ENCODE results near the gene SLC19A1. TPM values are rescaled to one million over a fixed set of nuclear protein-coding genes. Genes with fewer than 3 reads are reported as not detected.

SLC19A1 gene
- total RNA-seq, 2 donors from 2014 or later = 18.2 to 18.9 TPM

GRCh38 chr21:45513741-45514310 is 28.4 kb downstream of the SLC19A1 start:
- DNase-seq (peak in 1 of 2 donors; percentile 23), ATAC-seq (peak; percentile 27)
- intact Hi-C loops (cut with DNase I, micrococcal nuclease) = no loop called here

- ATAC-seq = peak; percentile 72
- intact Hi-C loops (cut with DNase I, micrococcal nuclease) = no loop called here
- DNase-seq = peak; percentile 39 to 60
These were observed 29.1 kb downstream of the SLC19A1 start for GRCh38 chr21:45513003-45513717.

- intact Hi-C loops (cut with DNase I, micrococcal nuclease) = no loop called here
- DNase-seq (peak in 1 of 2 donors; percentile 11), ATAC-seq (no peak)
These were observed 29.6 kb downstream of the SLC19A1 start for GRCh38 chr21:45512626-45513002.

GRCh38 chr21:45511661-45512431 is 30.4 kb downstream of the SLC19A1 start:
- intact Hi-C loops (cut with DNase I, micrococcal nuclease) = no loop called here
- ATAC-seq (no peak), DNase-seq (peak in 1 of 2 donors; percentile 17)

GRCh38 chr21:45511007-45511406 is 31.2 kb downstream of the SLC19A1 start:
- ATAC-seq (no peak), DNase-seq (peak in 1 of 2 donors; percentile 20)
- intact Hi-C loops (cut with DNase I, micrococcal nuclease) = no loop called here

GRCh38 chr21:45510466-45510955 is 31.7 kb downstream of the SLC19A1 start:
- no peak for DNase-seq
- intact Hi-C loops (cut with DNase I, micrococcal nuclease) = no loop called here
- ATAC-seq = no peak

GRCh38 chr21:45509566-45510465 is 32.4 kb downstream of the SLC19A1 start:
- peak in 1 of 2 donors; percentile 18 for DNase-seq
- ATAC-seq = no peak
- intact Hi-C loops (cut with DNase I, micrococcal nuclease) = no loop called here

- peak in 1 of 2 donors; percentile 16 for DNase-seq
- no peak for ATAC-seq
- intact Hi-C loops (cut with DNase I, micrococcal nuclease) = no loop called here
These were observed 33.4 kb downstream of the SLC19A1 start for GRCh38 chr21:45508607-45509565.

- no peak for ATAC-seq
- DNase-seq = no peak
- intact Hi-C loops (cut with DNase I, micrococcal nuclease) = no loop called here
These were observed 34.2 kb downstream of the SLC19A1 start for GRCh38 chr21:45507888-45508508.

GRCh38 chr21:45507523-45507875 is 34.7 kb downstream of the SLC19A1 start:
- DNase-seq = no peak
- intact Hi-C loops (cut with DNase I, micrococcal nuclease) = no loop called here
- ATAC-seq = no peak

GRCh38 chr21:45506836-45507522 is 35.3 kb downstream of the SLC19A1 start:
- ATAC-seq (peak; percentile 30), DNase-seq (peak in 1 of 2 donors; percentile 22)
- intact Hi-C loops (cut with DNase I, micrococcal nuclease) = no loop called here

GRCh38 chr21:45506241-45506817 is 35.9 kb downstream of the SLC19A1 start:
- intact Hi-C loops (cut with DNase I, micrococcal nuclease) = no loop called here
- ATAC-seq = peak; percentile 24
- DNase-seq = no peak

GRCh38 chr21:45505416-45506021 is 36.7 kb downstream of the SLC19A1 start:
- ATAC-seq = peak; percentile 51
- DNase-seq = peak in 1 of 2 donors; percentile 51

GRCh38 chr21:45504516-45505415 is 37.5 kb downstream of the SLC19A1 start:
- DNase-seq (no peak), ATAC-seq (no peak)
- intact Hi-C loops (cut with DNase I, micrococcal nuclease) = no loop called here

More at GRCh38 chr21:45505416-45506021, 36.7 kb downstream of the SLC19A1 start:
- intact Hi-C loops (cut with DNase I, micrococcal nuclease) = no loop called here

GRCh38 chr21:45504021-45504515 is 38.2 kb downstream of the SLC19A1 start:
- intact Hi-C loops (cut with DNase I, micrococcal nuclease) = no loop called here
- DNase-seq (no peak), ATAC-seq (no peak)

Measured in left colon (tissue), 2 donors.